HG03571 (cell line): ENCODE measurements around the gene ADSS2.
"Not testable (repeated sequence)": the region's sequence is repeated elsewhere in the genome, so short reads cannot be mapped to it uniquely, and the experiment has no call there.

Experiments
- ATAC-seq: cut with Tn5 transposase; IDR thresholded peaks from one replicate; pipeline ENCODE4 v1.9.1; 2021; ENCODE audit not compliant: unreplicated experiment

ADSS2 gene

DNA sequence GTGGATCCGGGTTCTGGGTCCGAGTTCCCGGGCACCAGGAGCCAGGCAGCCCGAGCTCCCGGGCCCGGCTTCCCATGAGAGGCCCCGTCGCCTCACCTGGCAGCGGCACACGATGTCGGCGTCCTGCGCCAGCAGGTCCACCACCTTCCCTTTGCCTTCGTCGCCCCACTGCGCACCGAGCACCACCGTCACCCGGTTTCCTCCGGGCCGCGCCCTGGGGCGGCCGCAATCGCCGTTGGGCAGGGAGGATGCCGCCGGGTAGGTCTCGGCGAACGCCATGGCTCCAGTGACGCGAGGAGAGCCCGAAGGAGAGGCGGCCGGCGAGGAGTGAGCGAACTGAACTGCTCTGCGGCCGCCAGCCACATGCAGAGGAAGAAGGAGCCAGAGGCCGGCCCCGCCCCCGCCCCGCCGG, at the start of gene ADSS2:
Gene ADSS2, minus strand, starts transcription at position 371 of the 412 bp plus-strand sequence. Its CDS starts 92 bp downstream, at position 279.
- ATAC-seq = no peak

DNA sequence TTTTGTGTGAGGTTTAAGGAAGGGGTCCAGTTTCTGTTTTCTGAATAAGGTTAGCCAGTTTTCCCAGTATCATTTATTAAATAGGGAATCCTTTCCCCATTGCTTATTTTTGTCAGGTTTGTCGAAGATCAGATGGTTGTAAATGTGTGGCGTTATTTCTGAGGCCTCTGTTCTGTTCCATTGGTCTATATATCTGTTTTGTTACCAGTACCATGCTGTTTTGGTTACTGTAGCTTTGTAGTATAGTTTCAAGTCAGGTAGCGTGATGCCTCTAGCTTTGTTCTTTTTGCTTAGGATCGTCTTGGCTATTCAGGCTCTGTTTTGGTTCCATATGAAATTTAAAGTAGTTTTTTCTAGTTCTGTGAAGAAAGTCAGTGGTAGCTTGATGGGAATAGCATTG, 48.8 kb upstream of the ADSS2 start:
- ATAC-seq = not testable (repeated sequence)

DNA sequence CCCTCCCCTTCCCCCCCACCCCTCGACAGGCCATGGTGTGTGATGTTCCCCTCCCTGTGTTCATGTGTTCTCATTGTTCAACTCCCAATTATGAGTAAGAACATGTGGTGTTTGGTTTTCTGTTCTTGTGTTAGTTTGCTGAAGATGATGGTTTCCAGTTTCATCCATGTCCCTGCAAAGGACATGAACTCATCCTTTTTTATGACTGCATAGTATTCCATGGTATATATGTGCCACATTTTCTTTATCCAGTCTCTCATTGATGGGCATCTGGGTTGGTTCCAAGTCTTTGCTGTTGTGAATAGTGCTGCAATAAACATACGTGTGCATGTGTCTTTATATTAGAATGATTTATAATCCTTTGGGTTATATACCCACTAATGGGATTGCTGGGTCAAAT, 47.8 kb upstream of the ADSS2 start:
- ATAC-seq = not testable (repeated sequence)

DNA sequence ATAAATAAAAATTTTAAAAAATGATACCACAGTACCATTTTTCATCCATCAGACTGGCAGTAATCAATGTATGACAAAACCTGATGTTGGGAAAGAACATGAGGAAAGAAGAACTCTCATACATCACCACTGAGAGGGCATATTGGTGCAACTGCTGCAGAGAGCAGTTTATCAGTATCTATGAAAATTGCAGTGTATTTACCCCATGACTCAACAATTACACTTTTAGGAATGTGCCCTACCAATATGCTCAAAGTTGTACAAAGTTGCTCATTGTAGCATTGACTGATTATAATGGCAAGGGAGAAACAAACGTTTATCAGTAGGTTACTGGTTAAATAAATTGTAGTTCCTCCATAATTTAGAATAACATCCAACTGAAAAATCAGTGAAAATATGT, 46.1 kb upstream of the ADSS2 start:
- no peak for ATAC-seq

DNA sequence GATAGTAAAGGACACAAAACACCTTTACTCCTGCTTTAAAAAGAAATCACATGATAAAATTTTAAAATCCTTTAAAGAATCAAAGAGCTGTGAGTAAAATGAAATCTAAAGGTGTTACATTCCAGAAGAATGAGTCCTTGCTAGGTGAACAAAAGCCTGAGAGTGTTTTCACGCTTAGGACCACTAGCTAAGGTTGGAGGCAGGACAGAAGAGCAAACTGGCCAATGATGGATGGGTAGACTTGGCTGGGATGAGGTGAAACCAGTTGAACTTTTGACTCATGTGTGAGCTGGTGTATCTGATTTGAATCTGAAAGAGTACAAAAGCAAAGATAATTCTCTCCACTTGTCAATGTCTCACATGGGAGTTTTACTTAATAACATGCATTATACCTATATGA, 44.5 kb upstream of the ADSS2 start:
- ATAC-seq = no peak

DNA sequence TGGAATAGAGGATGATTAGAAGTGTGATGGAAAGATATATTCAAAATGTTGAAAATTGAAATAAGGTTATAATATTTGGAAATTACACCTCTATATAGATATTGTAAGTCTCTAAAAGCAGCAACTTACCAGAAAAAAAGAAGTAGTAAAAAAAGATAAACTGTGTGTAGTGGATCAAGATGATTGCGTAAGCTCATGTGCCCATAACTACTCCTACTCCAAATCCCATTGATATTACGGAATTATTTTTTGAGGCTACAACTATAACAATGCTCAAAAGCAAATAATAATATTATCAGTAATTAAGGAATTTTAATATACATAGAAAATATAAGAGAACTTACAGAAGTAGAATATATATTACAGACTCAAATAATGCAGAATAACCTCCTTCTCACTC, 42.9 kb upstream of the ADSS2 start:
- no peak for ATAC-seq

DNA sequence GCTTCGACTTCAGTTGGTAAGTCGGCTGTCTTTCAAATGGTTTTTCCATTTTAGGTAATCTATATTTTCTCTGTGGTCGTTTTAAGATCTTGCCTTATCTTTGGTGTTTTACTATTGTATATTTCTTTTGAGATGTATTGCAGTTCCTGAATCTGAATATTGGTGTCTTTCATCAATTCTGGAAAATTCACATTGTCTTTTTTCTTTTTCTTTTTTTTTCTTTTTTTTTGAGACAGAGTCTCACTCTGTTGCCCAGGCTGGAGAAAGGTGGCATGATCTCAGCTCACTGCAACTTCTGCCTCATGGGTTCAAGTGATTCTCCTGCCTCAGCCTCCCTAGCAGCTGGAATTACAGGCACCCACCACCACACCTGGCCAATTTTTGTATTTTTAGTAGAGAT, 33.3 kb upstream of the ADSS2 start:
- ATAC-seq = not testable (repeated sequence)

DNA sequence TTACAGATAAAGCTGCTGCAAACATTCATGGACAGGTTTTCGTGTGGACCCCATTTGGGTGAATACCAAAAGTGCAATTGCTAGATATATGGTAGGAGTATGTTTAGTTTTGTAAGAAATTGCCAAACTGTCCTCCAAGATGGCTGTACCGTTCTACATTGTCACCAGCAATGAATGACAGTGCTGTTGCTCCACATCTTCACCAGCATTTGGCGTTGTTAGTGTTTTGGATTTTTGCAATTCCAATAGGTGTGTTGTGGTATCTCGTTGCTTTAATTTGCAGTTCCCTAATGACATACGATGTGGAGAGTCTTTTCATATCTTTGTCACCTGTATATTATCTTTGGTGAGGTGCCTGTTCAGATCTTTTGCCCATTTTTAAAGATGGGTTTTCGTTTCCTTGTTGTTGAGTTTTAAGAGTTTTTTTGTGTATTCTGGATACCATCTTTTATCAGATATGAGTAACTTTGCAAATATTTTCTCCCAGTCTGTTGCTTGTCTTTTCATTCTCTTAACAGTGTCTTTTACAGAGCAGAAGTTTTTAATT, 21.4 kb upstream of the ADSS2 start:
- no peak for ATAC-seq

DNA sequence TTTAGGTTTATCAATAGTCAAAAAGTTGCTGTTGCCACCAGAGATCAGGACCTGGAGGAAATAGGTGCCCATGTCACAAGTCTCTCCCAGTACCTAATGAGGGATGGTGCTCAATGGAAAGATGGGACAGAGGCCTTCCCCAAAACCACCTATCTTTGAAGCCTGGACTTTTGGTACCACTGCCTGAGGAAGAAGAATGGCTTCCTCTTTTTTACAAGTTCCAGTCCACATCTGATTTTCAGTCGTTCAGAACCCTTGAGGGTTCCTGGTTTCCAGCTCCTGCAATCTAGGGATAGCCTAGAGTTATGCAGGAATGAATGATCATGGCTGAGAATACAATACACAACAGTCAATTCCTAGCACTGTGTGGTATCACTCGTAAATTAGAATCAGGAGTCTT, 15.0 kb upstream of the ADSS2 start:
- no peak for ATAC-seq

DNA sequence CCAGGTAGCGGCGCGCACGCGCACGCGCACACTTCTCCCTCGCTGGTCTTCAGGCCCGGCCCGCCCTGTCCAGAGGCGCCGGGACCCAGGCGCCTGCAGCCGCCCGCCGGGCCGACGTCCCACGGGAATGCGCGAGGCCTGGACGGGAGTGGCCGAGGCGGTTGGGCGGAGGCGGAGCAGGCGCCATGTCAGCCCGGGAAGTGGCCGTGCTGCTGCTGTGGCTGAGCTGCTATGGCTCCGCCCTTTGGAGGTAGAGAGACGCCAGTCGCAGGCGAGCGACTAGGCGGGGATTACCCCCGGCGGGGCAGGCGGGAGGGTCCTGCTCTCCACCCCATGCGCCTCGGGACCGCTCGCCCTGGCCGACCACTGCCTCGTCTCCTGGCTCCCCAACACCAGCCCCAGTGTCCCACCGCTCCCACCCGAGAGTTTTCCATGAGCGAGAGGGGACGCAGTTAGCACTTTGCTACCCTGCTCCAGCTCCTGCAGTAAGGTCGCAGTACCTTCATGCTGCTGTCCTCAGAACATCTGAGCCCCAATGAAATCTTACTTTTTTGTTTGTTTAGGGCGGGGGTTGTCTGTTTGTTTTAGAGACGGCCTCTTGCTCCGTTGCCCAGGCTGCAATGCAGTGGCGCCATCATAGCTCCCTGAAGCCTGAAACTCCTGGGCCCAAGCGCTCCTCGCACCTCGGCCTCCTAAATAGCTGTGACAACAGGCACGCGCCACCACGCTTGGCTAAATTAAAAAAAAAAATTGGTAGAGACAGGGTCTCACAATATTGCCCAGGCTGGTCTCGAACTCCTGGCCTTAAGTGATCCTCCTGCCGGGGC, 9.7 kb upstream of the ADSS2 start, which contains the start of gene CATSPERE:
Gene CATSPERE, plus strand, starts transcription at position 29 of the 827 bp plus-strand sequence. Its CDS starts 157 bp downstream, at position 186.
- ATAC-seq = peak; percentile 99

DNA sequence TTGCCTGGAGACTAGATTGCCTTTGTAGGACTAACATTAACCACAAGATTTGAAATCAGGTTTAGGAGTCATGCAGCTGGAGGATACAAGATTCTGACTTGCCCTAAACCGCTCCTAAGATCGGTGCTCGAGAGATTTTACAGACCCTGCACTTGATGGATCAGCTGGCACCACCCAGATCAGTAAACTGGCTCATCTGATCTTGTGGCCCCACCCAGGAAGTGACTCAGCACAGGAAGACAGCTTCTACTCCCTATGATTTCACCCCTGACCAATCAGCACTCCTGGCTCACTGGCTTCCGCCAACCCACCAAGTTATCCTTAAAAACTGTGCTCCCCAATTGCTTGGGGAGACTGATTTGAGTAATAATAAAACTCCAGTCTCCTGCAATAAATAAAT, 8.5 kb upstream of the ADSS2 start:
- ATAC-seq = no peak

DNA sequence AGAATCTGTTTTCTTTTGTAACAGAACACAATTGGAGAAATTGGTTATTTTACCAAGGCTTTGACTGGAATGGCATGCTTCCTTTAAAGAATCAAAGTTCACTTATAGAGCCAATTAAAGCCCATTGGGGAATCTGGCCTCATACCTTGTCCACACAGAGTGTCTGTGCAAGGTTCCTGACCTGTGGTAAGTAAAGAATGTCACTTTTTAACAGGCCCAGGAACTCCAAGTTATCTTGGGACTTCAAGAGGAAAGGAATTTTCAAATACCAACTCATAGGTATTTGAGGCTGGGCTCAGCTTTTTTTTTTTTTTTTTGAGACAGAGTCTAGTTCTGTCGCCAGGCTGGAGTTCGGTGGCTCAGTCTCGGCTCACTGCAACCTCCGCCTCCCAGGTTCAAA, 7.1 kb upstream of the ADSS2 start:
- ATAC-seq = no peak

DNA sequence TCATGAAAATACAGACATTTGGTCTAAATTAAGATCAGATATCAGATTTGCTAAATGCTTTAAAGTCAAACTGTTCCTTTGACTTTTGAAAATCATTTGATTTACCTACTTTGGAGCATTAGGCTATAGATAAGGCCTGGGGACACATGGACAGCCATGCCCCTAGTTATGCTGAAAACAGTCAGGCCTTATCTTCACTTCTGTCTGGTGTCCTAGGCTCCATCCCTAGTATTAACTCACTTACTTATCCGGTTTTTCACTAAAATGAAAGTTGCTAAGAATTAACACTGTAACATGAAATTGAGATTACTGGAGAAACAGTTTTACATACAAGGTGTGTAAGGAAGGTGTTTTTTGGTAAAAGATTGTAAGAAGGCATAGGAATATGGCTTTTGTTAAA, 4.9 kb upstream of the ADSS2 start:
- ATAC-seq = no peak

DNA sequence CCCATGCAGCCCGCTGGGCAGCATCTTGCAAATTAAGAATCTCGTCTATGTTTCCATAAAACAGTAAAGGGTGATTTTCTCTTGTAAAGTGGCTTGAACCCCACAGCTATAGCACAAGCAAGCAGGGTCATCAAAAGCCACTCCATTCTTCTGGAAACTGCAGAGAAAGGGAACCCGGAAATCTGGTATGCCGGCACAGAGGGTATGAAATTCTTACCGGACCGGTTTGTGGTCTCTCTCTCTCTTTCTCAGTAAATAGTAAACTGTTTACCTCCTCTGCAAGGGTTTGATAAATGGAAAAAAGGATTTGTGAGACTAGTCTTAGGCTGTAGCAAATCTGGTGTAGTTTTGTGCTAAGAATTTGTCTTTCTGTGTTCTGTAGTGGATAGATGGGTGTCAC, 2.7 kb upstream of the ADSS2 start:
- no peak for ATAC-seq

DNA sequence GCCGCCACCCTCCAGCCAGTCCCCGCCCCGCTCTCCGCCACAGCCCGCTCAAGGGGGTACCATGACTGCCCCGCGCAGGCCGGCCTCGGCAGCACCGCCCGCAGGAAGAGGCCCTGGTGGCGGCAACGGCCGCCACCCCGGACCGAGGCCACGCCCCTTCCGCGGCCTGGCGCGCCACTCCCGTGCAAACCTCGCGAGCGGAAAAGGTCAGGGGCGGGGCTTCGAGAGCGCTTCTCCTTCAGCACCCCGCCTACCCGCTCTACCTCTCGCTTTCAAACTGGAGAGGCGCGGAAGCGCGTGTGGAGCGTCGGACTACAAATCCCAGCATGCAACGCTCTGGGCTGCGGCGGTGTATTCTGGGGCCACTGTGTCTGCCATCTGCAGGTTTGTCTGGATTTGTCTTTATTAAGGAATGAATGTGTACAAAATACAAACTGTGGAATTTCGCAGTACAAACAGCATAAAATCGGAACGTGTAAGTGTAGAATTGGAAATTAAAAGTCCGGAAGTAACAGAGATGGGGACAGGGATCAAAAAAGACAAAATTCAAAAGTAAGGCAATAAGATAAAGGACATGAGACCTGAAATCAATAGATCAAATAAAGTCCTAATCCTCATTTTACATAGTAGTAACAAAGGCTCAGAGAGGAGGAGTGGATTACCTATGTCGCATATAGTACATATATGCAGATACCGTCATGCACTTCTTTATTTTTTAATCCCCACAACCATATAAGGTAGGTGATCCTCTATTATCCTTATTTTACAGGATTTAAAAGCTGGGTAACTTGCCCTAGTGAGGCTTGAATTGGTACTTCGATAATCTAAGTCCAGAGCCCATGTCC, 464 bp upstream of the ADSS2 start:
- ATAC-seq = peak; percentile 97

DNA sequence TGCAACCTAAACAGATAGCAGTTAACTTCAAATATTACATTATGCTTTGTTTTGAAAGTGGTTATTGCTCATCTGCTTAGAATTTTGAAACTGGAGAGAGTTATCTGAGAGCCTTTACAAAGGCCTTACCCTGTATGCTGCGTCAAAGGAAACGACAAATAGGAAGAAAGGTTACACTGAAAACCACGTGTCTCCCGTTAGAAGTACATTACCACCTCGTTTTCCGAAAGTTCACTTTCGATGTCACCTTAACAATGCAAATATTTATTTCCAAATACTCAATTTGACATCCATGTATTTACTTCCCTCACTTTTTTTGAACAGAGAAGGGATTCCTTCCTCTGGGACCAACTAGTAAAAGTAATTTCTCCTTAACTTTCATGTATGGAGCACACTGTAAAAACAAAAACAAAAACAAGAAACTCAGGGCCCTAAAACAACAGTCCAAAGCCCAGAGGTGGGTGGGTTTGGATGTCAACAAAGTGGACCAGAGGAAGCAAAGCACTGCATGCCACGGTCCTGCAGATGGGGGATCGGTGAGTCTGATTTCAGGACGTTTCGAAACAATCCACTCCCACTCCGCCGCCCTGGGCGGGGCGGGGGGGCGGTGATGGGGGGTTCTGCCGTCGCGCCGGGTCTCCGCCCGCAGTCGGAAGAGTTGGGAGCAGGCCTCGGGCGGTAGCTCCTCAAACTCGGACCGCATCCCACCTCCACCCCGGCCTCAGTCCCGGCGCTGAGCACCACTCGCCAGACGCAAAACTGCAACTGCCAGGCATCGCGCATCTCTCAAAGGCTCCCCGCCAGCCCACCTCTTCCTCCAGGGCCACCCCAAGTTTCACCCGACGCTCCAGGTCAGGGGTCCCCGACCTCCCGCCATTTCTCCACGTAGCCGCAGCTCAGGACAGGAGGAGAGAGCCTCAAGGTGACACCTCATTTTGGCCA, 841 bp downstream of the ADSS2 start:
- ATAC-seq = peak; percentile 1

DNA sequence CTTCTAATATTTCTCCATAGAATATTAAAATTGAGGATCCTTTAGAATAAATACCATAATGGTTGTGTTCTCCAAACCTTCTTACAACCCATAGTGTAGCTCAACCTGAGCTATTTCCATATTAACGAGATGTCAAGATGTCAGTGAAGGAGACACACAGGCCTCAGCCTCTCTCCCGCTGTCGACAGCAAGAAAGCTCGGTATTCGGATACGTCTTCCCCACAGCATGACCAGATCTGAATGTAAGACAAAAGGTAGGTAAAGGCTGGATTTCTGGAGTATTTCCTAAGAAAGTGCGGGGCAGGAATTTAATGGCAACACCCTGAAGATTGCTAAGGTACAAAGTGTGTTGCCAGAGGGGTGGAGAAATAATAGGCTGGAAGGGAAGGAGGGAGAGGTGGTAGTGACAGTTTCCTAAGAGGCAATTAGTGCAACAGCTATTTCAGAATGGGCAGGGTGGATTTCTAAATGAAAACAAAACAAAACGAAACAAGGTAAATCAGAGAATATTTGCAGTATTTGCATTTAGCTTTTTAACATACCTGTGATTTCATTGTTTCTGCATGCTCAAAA, 1.7 kb downstream of the ADSS2 start:
- no peak for ATAC-seq

DNA sequence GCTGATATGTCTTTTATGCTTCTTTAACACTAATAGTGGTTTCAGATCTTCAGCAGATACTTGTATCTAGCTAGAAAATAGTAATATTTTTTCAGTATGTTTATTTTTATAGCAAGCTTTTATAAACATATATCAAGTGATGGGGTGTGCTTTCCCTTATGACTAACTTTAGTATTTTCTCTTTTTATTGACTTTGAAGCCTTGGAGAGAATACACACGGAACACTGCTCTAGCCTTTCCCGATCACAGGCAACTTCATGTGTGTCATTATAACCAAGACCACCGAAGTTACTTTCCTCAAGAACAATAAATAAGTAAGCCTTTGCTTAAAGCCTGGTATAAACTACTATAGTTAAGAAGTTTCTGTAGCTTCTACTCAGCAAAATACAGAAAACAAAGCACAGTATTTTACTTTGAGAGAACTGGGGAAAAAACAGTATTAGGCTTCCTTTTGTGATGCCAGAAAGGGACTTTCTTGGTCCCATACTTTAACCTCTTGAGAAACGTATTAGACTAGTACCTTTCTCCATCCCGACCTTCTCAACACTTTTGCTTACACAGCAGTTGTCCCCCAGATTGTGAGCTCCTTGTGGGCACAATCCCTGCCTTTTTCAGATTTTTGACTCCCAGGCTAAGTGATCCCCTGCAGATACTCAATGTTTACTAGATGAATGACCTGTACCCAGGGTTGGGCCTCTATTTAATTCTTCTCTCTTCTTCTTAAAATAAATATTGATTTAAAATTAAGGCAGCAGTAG, 3.3 kb downstream of the ADSS2 start:
- no peak for ATAC-seq

DNA sequence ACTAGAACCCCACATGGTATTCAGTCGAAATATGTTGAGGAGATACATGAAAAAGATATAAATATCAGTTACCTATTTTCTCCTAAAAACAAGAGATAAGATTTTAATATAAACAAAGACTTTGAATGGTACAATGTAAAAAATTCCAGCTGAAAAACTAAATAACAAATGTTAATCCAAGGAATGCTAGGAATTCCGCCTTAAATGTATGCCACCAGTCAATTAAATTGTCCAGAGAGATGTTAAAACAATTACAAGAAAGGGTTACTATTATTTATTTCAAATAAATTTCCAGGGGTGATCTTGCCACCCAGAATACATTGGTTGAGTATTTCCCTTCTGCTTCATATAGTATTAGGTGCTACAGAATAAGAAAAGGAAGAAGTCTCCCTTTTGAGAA, 4.2 kb downstream of the ADSS2 start:
- ATAC-seq = no peak

DNA sequence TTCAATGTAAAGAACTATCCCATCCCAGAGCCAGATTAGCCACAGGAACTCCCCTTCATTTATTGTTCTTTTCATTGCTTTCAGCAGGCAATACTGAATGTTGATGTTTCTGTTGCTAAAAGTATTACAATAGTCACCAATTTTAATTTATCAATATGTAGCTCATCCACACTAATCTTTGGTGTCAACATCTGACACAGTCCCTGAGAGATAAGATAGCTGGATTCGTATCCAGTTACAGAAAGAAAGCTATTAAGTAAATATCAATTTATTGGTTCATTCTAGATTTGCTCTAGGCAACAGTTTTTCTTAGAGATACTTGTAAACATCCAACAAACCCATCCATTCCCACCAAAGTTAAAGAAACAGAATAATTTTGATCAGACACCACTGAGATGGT, 4.7 kb downstream of the ADSS2 start:
- no peak for ATAC-seq
